HG02588 (cell line): ENCODE measurements around the gene ESPNL.

Experiments used
- ATAC-seq: cut with Tn5 transposase; IDR thresholded peaks from one replicate; pipeline ENCODE4 v1.9.1; 2021; ENCODE audit warnings: mild to moderate bottlenecking, moderate library complexity; ENCODE audit not compliant: unreplicated experiment

ESPNL gene

GRCh38 chr2:238075397-238075796 lies 24.7 kb upstream of the ESPNL start:
- no peak for ATAC-seq

- ATAC-seq = no peak
These were observed 22.8 kb upstream of the ESPNL start for GRCh38 chr2:238077292-238077691.

- no peak for ATAC-seq
These were observed 20.2 kb upstream of the ESPNL start for GRCh38 chr2:238079874-238080327.

GRCh38 chr2:238080518-238080917 lies 19.6 kb upstream of the ESPNL start:
- ATAC-seq = no peak

GRCh38 chr2:238081150-238081549 lies 19.0 kb upstream of the ESPNL start:
- ATAC-seq = no peak

GRCh38 chr2:238081561-238081960 lies 18.6 kb upstream of the ESPNL start:
- no peak for ATAC-seq

- ATAC-seq = no peak
These were observed 18.0 kb upstream of the ESPNL start for GRCh38 chr2:238082151-238082550.

- ATAC-seq = no peak
These were observed 17.3 kb upstream of the ESPNL start for GRCh38 chr2:238082827-238083226.

- ATAC-seq = no peak
These were observed 16.2 kb upstream of the ESPNL start for GRCh38 chr2:238083919-238084318.

- no peak for ATAC-seq
These were observed 15.4 kb upstream of the ESPNL start for GRCh38 chr2:238084761-238085160.

GRCh38 chr2:238085899-238086298 lies 14.2 kb upstream of the ESPNL start:
- no peak for ATAC-seq

- ATAC-seq = no peak
These were observed 12.9 kb upstream of the ESPNL start for GRCh38 chr2:238087211-238087610.

- no peak for ATAC-seq
These were observed 9.3 kb upstream of the ESPNL start for GRCh38 chr2:238090887-238091286.

GRCh38 chr2:238091436-238092060 lies 8.6 kb upstream of the ESPNL start:
- ATAC-seq = no peak

GRCh38 chr2:238092486-238093035 lies 7.6 kb upstream of the ESPNL start:
- ATAC-seq = no peak

- ATAC-seq = no peak
These were observed 6.7 kb upstream of the ESPNL start for GRCh38 chr2:238093181-238094140.

GRCh38 chr2:238094438-238095022 lies 5.6 kb upstream of the ESPNL start:
- ATAC-seq = no peak

GRCh38 chr2:238095143-238095542 lies 5.0 kb upstream of the ESPNL start:
- no peak for ATAC-seq

- no peak for ATAC-seq
These were observed 3.7 kb upstream of the ESPNL start for GRCh38 chr2:238096311-238097011.

- ATAC-seq = no peak
These were observed 2.7 kb upstream of the ESPNL start for GRCh38 chr2:238097201-238097987.
